DOHH2 (cell line): ENCODE results near the gene ZSCAN5B.

Source experiments
- H3F3A ChIP-seq: fragments of 200-600 bp; sonication (generic), shearing (Covaris generic); 2 replicates; pipeline ENCODE4 v1.6.0; 2016; ENCODE audit warnings: antibody characterized with exemption, mild to moderate bottlenecking; ENCODE audit not compliant: control insufficient read depth, insufficient read depth
- H3K27ac ChIP-seq: fragments of 200-600 bp; sonication (generic); 2 replicates; pipeline ENCODE4 v1.5.1; 2014; ENCODE audit warnings: low read depth, mild to moderate bottlenecking, low read length, moderate library complexity
- H3K27me3 ChIP-seq: fragments of 200-600 bp; sonication (generic); 2 replicates; pipeline ENCODE4 v1.6.1; 2014; ENCODE audit warnings: mild to moderate bottlenecking, low read length, mixed read lengths; ENCODE audit not compliant: control insufficient read depth
- H3K36me3 ChIP-seq: fragments of 200-600 bp; sonication (generic); 2 replicates; pipeline ENCODE4 v1.6.1; 2014; ENCODE audit warnings: mild to moderate bottlenecking, low read length, moderate library complexity, mixed read lengths; ENCODE audit not compliant: control insufficient read depth
- H3K4me1 ChIP-seq: fragments of 200-600 bp; sonication (generic); 2 replicates; pipeline ENCODE4 v1.6.1; 2014; ENCODE audit warnings: mild to moderate bottlenecking, low read length, mixed read lengths; ENCODE audit not compliant: control insufficient read depth
- H3K4me2 ChIP-seq: fragments of 200-600 bp; sonication (generic); 2 replicates; pipeline ENCODE4 v1.6.0; 2014; ENCODE audit warnings: mild to moderate bottlenecking, low read length, moderate library complexity
- H3K4me3 ChIP-seq: fragments of 200-600 bp; sonication (generic); 2 replicates; pipeline ENCODE4 v1.5.1; 2014; ENCODE audit warnings: mild to moderate bottlenecking, low read length, mixed read lengths
- H3K79me2 ChIP-seq: fragments of 200-600 bp; sonication (generic); 2 replicates; pipeline ENCODE4 v1.6.1; 2014; ENCODE audit warnings: mild to moderate bottlenecking, low read length, mixed read lengths; ENCODE audit not compliant: control insufficient read depth
- H3K9me2 ChIP-seq: fragments of 200-600 bp; sonication (generic); replicated peaks from 2 replicates; pipeline ENCODE4 v1.6.1; 2014; ENCODE audit warnings: mild to moderate bottlenecking, low read length, mixed read lengths; ENCODE audit not compliant: control insufficient read depth
- H3K9me3 ChIP-seq: fragments of 200-600 bp; sonication (generic); 2 replicates; pipeline ENCODE4 v1.6.1; 2014; ENCODE audit warnings: antibody characterized with exemption, low read length, mixed read lengths; ENCODE audit not compliant: control insufficient read depth, insufficient read depth
- H4K20me1 ChIP-seq: fragments of 200-600 bp; sonication (generic); 2 replicates; pipeline ENCODE4 v1.6.0; 2014; ENCODE audit warnings: low read depth, mild to moderate bottlenecking, antibody characterized with exemption, low read length, moderate library complexity; ENCODE audit not compliant: control insufficient read depth, insufficient read depth
- CTCF ChIP-seq: fragments of 200-600 bp; sonication (generic); IDR thresholded peaks from one replicate; pipeline ENCODE4 v1.5.1; 2014; ENCODE audit warnings: antibody characterized with exemption, mild to moderate bottlenecking, low read depth, low read length; ENCODE audit not compliant: poor library complexity, severe bottlenecking
- EZH2phosphoT487 ChIP-seq: fragments of 200-600 bp; sonication (generic); IDR thresholded peaks from 2 replicates; pipeline ENCODE4 v1.6.1; 2017; ENCODE audit warnings: borderline replicate concordance, mild to moderate bottlenecking, antibody characterized with exemption, low read length, moderate library complexity, mixed read lengths

Gene ZSCAN5B

GRCh38 chr19:56174550-56174949, 23.0 kb downstream of the ZSCAN5B start:
- no peak overlapping the region for H3K27ac ChIP-seq
- no peaks in the 10 kb centered on the region for H3F3A ChIP-seq
- H3K4me2 ChIP-seq = no peak overlapping the region
- no peaks in the 10 kb centered on the region for H3K9me2 ChIP-seq
- H3K9me3 ChIP-seq = no peaks in the 10 kb centered on the region
- no peaks in the 10 kb centered on the region for H3K27me3 ChIP-seq
- no peak for TF ChIP-seq EZH2phosphoT487
- H3K4me1 ChIP-seq = peaks cover 3% of the 10 kb centered on the region; the same call in 1 of the 2 replicates
- no peaks in the 10 kb centered on the region for H3K36me3 ChIP-seq
- no peaks in the 10 kb centered on the region for H3K79me2 ChIP-seq
- H3K4me3 ChIP-seq = no peak overlapping the region
- H4K20me1 ChIP-seq = no peaks in the 10 kb centered on the region

GRCh38 chr19:56174086-56174485, 23.5 kb downstream of the ZSCAN5B start:
- Histone ChIP-seq H3F3A (no peaks in the 10 kb centered on the region), H3K4me1 (peaks cover 3% of the 10 kb centered on the region; the same call in 1 of the 2 replicates), H4K20me1 (no peaks in the 10 kb centered on the region), H3K9me3 (no peaks in the 10 kb centered on the region), H3K4me2 (no peak overlapping the region), H3K27ac (no peak overlapping the region), H3K36me3 (no peaks in the 10 kb centered on the region), H3K9me2 (no peaks in the 10 kb centered on the region), H3K27me3 (no peaks in the 10 kb centered on the region), H3K4me3 (no peak overlapping the region), H3K79me2 (no peaks in the 10 kb centered on the region)
- TF ChIP-seq EZH2phosphoT487 = no peak
- no peak for TF ChIP-seq CTCF

- Histone ChIP-seq H3K79me2 (no peaks in the 10 kb centered on the region), H3K9me2 (no peaks in the 10 kb centered on the region), H3K27me3 (no peaks in the 10 kb centered on the region), H3K4me1 (peaks cover 3% of the 10 kb centered on the region; the same call in 1 of the 2 replicates), H3K36me3 (no peaks in the 10 kb centered on the region), H3F3A (no peaks in the 10 kb centered on the region), H3K4me2 (no peak overlapping the region), H4K20me1 (no peaks in the 10 kb centered on the region), H3K4me3 (no peak overlapping the region), H3K9me3 (no peaks in the 10 kb centered on the region), H3K27ac (no peak overlapping the region)
- no peak for TF ChIP-seq EZH2phosphoT487
- no peak for TF ChIP-seq CTCF
These were observed 27.3 kb downstream of the ZSCAN5B start for GRCh38 chr19:56170261-56170660.

- no peaks in the 10 kb centered on the region for H3K9me2 ChIP-seq
- H3K9me3 ChIP-seq = no peaks in the 10 kb centered on the region
- no peaks in the 10 kb centered on the region for H3F3A ChIP-seq
- no peaks in the 10 kb centered on the region for H4K20me1 ChIP-seq
- no peaks in the 10 kb centered on the region for H3K27me3 ChIP-seq
- H3K79me2 ChIP-seq = no peaks in the 10 kb centered on the region
- H3K4me3 ChIP-seq = no peak overlapping the region
- no peak for TF ChIP-seq CTCF
- TF ChIP-seq EZH2phosphoT487 = no peak
- peaks cover 3% of the 10 kb centered on the region; the same call in 1 of the 2 replicates for H3K4me1 ChIP-seq
- H3K27ac ChIP-seq = no peak overlapping the region
- no peak overlapping the region for H3K4me2 ChIP-seq
- no peaks in the 10 kb centered on the region for H3K36me3 ChIP-seq
These were observed 30.5 kb downstream of the ZSCAN5B start for GRCh38 chr19:56167064-56167578.
